ENCODE data around the gene TBC1D8.
A peak's percentile ranks its signal among the peaks of the same experiment; 100 is the strongest.

The TBC1D8 gene

GRCh38 chr2:101014264-101014857 is 136.8 kb downstream of the TBC1D8 start:
- DNase-seq (ENCODE audit: low read depth): no peak
- no peak for TF ChIP-seq CTCF (IDR thresholded peaks at IDR 0.05; ENCODE audit: low read depth, low read length, missing control alignments)
- H3K4me3 ChIP-seq (ENCODE audit: low read depth, low read length): no peak overlapping the region

GRCh38 chr2:101012706-101013181 is 138.4 kb downstream of the TBC1D8 start:
- TF ChIP-seq CTCF (IDR thresholded peaks at IDR 0.05; ENCODE audit: low read depth, low read length, missing control alignments): peak; percentile 74
- no peak for DNase-seq (ENCODE audit: low read depth)
- no peak overlapping the region for H3K4me3 ChIP-seq (ENCODE audit: low read depth, low read length)

GRCh38 chr2:101012054-101012705 is 139.0 kb downstream of the TBC1D8 start:
- peak; percentile 57 for DNase-seq (ENCODE audit: low read depth)
- TF ChIP-seq CTCF (IDR thresholded peaks at IDR 0.05; ENCODE audit: low read depth, low read length, missing control alignments): no peak
- no peak overlapping the region; the same call in 1 of the 2 replicates for H3K4me3 ChIP-seq (ENCODE audit: low read depth, low read length)

- no peak for TF ChIP-seq CTCF (IDR thresholded peaks at IDR 0.05; ENCODE audit: low read depth, low read length, missing control alignments)
- no peak for DNase-seq (ENCODE audit: low read depth)
- H3K4me3 ChIP-seq (ENCODE audit: low read depth, low read length): no peak overlapping the region
These were observed 140.0 kb downstream of the TBC1D8 start for GRCh38 chr2:101011152-101011551.

GRCh38 chr2:101007415-101008345 is 143.5 kb downstream of the TBC1D8 start:
- no peak for TF ChIP-seq CTCF (IDR thresholded peaks at IDR 0.05; ENCODE audit: low read depth, low read length, missing control alignments)
- DNase-seq (ENCODE audit: low read depth): no peak
- H3K4me3 ChIP-seq (ENCODE audit: low read depth, low read length): no peak overlapping the region

- H3K4me3 ChIP-seq (ENCODE audit: low read depth, low read length): no peak overlapping the region
- no peak for DNase-seq (ENCODE audit: low read depth)
- TF ChIP-seq CTCF (IDR thresholded peaks at IDR 0.05; ENCODE audit: low read depth, low read length, missing control alignments): no peak
These were observed 145.0 kb downstream of the TBC1D8 start for GRCh38 chr2:101006065-101006715.
